ENCODE results near the gene DNAH2.

Gene DNAH2

GRCh38 chr17:7818746-7819645 is 101.5 kb downstream of the DNAH2 start:
- DNase-seq (ENCODE audit: low read depth in 3 of 3): no peak

- no peak for DNase-seq (ENCODE audit: low read depth in 3 of 3)
Measured at GRCh38 chr17:7820231-7820630, 102.7 kb downstream of the DNAH2 start.

GRCh38 chr17:7822126-7822525 is 104.6 kb downstream of the DNAH2 start:
- no peak for DNase-seq (ENCODE audit: low read depth in 3 of 3)

GRCh38 chr17:7823581-7824001 is 106.0 kb downstream of the DNAH2 start:
- no peak for DNase-seq (ENCODE audit: low read depth in 3 of 3)

GRCh38 chr17:7824021-7824924 is 106.7 kb downstream of the DNAH2 start:
- DNase-seq (ENCODE audit: low read depth in 3 of 3): no peak

GRCh38 chr17:7825206-7825990 is 107.9 kb downstream of the DNAH2 start:
- no peak for DNase-seq (ENCODE audit: low read depth in 3 of 3)

GRCh38 chr17:7830616-7831015 is 113.1 kb downstream of the DNAH2 start:
- DNase-seq (ENCODE audit: low read depth in 3 of 3): no peak

GRCh38 chr17:7831233-7831632 is 113.7 kb downstream of the DNAH2 start:
- no peak for DNase-seq (ENCODE audit: low read depth in 3 of 3)

- no peak for DNase-seq (ENCODE audit: low read depth in 3 of 3)
Measured at GRCh38 chr17:7832431-7832830, 114.9 kb downstream of the DNAH2 start.

GRCh38 chr17:7833011-7833794 is 115.7 kb downstream of the DNAH2 start:
- no peak for DNase-seq (ENCODE audit: low read depth in 3 of 3)

GRCh38 chr17:7833795-7834541 is 116.4 kb downstream of the DNAH2 start, which contains the start of gene KDM6B:
TSS of gene KDM6B (plus strand) at chr17:7834217. CDS start at chr17:7845555, 11,338 bp downstream.
- DNase-seq (ENCODE audit: low read depth in 3 of 3): peak; percentile 74 to 88 (median 77)

- DNase-seq (ENCODE audit: low read depth in 3 of 3): no peak
Measured at GRCh38 chr17:7834542-7834956, 117.0 kb downstream of the DNAH2 start.

- peak; percentile 77 to 88 (median 84) for DNase-seq (ENCODE audit: low read depth in 3 of 3)
Measured at GRCh38 chr17:7834957-7835813, 117.6 kb downstream of the DNAH2 start.

GRCh38 chr17:7835814-7836595 is 118.5 kb downstream of the DNAH2 start:
- no peak for DNase-seq (ENCODE audit: low read depth in 3 of 3)

- DNase-seq (ENCODE audit: low read depth in 3 of 3): peak; percentile 53 to 68 (median 59)
Measured at GRCh38 chr17:7836596-7837407, 119.3 kb downstream of the DNAH2 start.

- no peak for DNase-seq (ENCODE audit: low read depth in 3 of 3)
Measured at GRCh38 chr17:7837408-7838088, 120.0 kb downstream of the DNAH2 start.

All from stimulated activated CD4-positive, alpha-beta T cell treated with anti-CD3 and anti-CD28 coated beads, TNF-alpha, amount 100 ng/mL, for 48 hours (primary cell).